A549 (cell line): ENCODE results near the gene FAM120B. TPM values are rescaled to one million over a fixed set of nuclear protein-coding genes. Genes with fewer than 3 reads are reported as not detected.

Source experiments
- ATAC-seq, 2 experiments: fragments of 200-7000 bp in 1 of 2; fragments of >200 bp in 1 of 2; cut with Nextera tagmentation in 1 of 2; cut with Tn5 transposase in 1 of 2; 3 replicates each; pipeline versions ENCODE4 v1.8.0 to v1.9.1; 2018 to 2020; ENCODE audit warnings: mild to moderate bottlenecking in 1 of 2, moderate library complexity in 1 of 2
- CTCF ChIA-PET: fragments of 300-600 bp; sonication (Branson Sonifier 250); formaldehyde crosslinking; extraction: SDS; loops from one replicate; lab custom pipeline; 2021; ENCODE audit warnings: antibody characterized with exemption, inconsistent platforms; lab: Yijun Ruan, JAX
- POLR2A ChIA-PET: fragments of 350-600 bp; formaldehyde crosslinking; extraction: SDS; loops from one replicate; lab custom pipeline; 2021; ENCODE audit warnings: antibody characterized with exemption, inconsistent platforms; lab: Yijun Ruan, JAX
- DNase-seq, 2 experiments: peaks; one replicate each; pipeline versions ENCODE4 v3.0.0 to v3.0.0-alpha.2; 2011 to 2016; ENCODE audit warnings: low read depth in 1 of 2, low spot score in 1 of 2
- FAIRE-seq: peaks from 2 replicates; lab custom pipeline; 2011; peaks lifted over from hg19 to GRCh38; lab: Jason Lieb, UNC
- H3K27ac ChIP-seq, 2 experiments: fragments of >200 bp; sonication (Bioruptor Twin); formaldehyde crosslinking; 3 replicates each; pipeline ENCODE4 v1.5.1; 2016 to 2017
- H3K4me1 ChIP-seq: fragments of >200 bp; sonication (Bioruptor Twin); formaldehyde crosslinking; 3 replicates; pipeline ENCODE4 v1.6.1; 2016
- H3K4me2 ChIP-seq: fragments of >200 bp; sonication (Bioruptor Twin); formaldehyde crosslinking; 3 replicates; pipeline ENCODE4 v1.6.1; 2016
- H3K4me3 ChIP-seq: fragments of >200 bp; sonication (Bioruptor Twin); formaldehyde crosslinking; 3 replicates; pipeline ENCODE4 v1.5.1; 2016
- H3K9me3 ChIP-seq: fragments of >200 bp; sonication (Bioruptor Twin); formaldehyde crosslinking; 3 replicates; pipeline ENCODE4 v1.6.1; 2016
- CBX2 ChIP-seq: fragments of 200-600 bp; sonication (generic); IDR thresholded peaks from 2 replicates; pipeline ENCODE4 v1.6.1; 2016; ENCODE audit warnings: low read depth, mild to moderate bottlenecking, borderline replicate concordance
- CTCF ChIP-seq: fragments of >200 bp; sonication (Bioruptor Twin); formaldehyde crosslinking; IDR thresholded peaks from 3 replicates; pipeline ENCODE4 v1.5.1; 2016
- E2F6 ChIP-seq: IDR thresholded peaks from 2 replicates; pipeline ENCODE4 v1.6.1; 2012; ENCODE audit warnings: low read depth, borderline replicate concordance
- EHF ChIP-seq: fragments of 250-450 bp; sonication (Bioruptor Pico); IDR thresholded peaks from 2 replicates; pipeline ENCODE4 v1.5.0; 2020; ENCODE audit warnings: mild to moderate bottlenecking
- EHMT2 ChIP-seq: fragments of 200-600 bp; sonication (generic); IDR thresholded peaks from 2 replicates; pipeline ENCODE4 v1.6.1; 2016; ENCODE audit warnings: antibody characterized with exemption, low read depth, mild to moderate bottlenecking, moderate library complexity
- ELK1 ChIP-seq: fragments of 150-350 bp; IDR thresholded peaks from 2 replicates; pipeline ENCODE4 v1.6.1; 2014; ENCODE audit warnings: low read depth, mild to moderate bottlenecking, low read length
- EP300 ChIP-seq, 2 experiments: fragments of >200 bp; sonication (Bioruptor Twin); formaldehyde crosslinking; IDR thresholded peaks; 2 replicates in 1 of 2; 3 replicates in 1 of 2; pipeline ENCODE4 v1.6.1; 2016 to 2017
- ESRRA ChIP-seq: fragments of 150-350 bp; IDR thresholded peaks from 2 replicates; pipeline ENCODE4 v1.6.1; 2014; ENCODE audit warnings: mild to moderate bottlenecking, low read length, borderline replicate concordance
- FOSL2 ChIP-seq, 2 experiments: fragments of 450-650 bp in 1 of 2; fragments of >200 bp in 1 of 2; sonication (Bioruptor Twin) in 1 of 2; formaldehyde crosslinking; IDR thresholded peaks; 2 replicates each; pipeline versions ENCODE4 v1.5.0 to v1.6.1; 2016 to 2020; ENCODE audit warnings: mild to moderate bottlenecking in 1 of 2, moderate library complexity in 1 of 2
- GATA3 ChIP-seq: IDR thresholded peaks from 2 replicates; pipeline ENCODE4 v1.6.1; 2012; ENCODE audit warnings: borderline replicate concordance
- HDAC2 ChIP-seq: fragments of 200-600 bp; sonication (generic); IDR thresholded peaks from 2 replicates; pipeline ENCODE4 v1.6.1; 2016
- HEYL ChIP-seq: fragments of 250-450 bp; sonication (Bioruptor Pico); IDR thresholded peaks from 2 replicates; pipeline ENCODE4 v1.8.0; 2021; ENCODE audit warnings: mild to moderate bottlenecking, moderate library complexity
- HMGXB4 ChIP-seq: fragments of 250-450 bp; sonication (Bioruptor Pico); IDR thresholded peaks from 2 replicates; pipeline ENCODE4 v1.5.0; 2021; ENCODE audit warnings: mild to moderate bottlenecking, moderate library complexity, borderline replicate concordance
- HOXA7 ChIP-seq: fragments of 250-450 bp; sonication (Bioruptor Pico); IDR thresholded peaks from 2 replicates; pipeline ENCODE4 v1.5.0; 2020; ENCODE audit warnings: mild to moderate bottlenecking, moderate library complexity
- HOXB5 ChIP-seq: fragments of 250-450 bp; sonication (Bioruptor Pico); IDR thresholded peaks from 2 replicates; pipeline ENCODE4 v1.5.0; 2020; ENCODE audit warnings: mild to moderate bottlenecking, moderate library complexity
- JUN ChIP-seq, 2 experiments: fragments of >200 bp; sonication (Bioruptor Twin); formaldehyde crosslinking; IDR thresholded peaks; 2 replicates in 1 of 2; 3 replicates in 1 of 2; pipeline ENCODE4 v1.6.1; 2016 to 2017
- KDM1A ChIP-seq: fragments of 200-600 bp; sonication (generic); IDR thresholded peaks from 2 replicates; pipeline ENCODE4 v1.6.1; 2016; ENCODE audit warnings: low read depth, mild to moderate bottlenecking
- MYC ChIP-seq: IDR thresholded peaks from 2 replicates; pipeline ENCODE4 v1.6.1; 2012; ENCODE audit warnings: mild to moderate bottlenecking, inconsistent platforms, low read length, improper control_type of control experiment, borderline replicate concordance
- NFE2L2 ChIP-seq: fragments of 150-350 bp; conservative IDR thresholded peaks from 2 replicates; pipeline ENCODE4 v1.6.1; 2014; ENCODE audit warnings: low read length
- PBX3 ChIP-seq: IDR thresholded peaks from 2 replicates; pipeline ENCODE4 v1.6.1; 2012
- RAD21 ChIP-seq, 2 experiments: fragments of >200 bp in 1 of 2; sonication (Bioruptor Twin) in 1 of 2; formaldehyde crosslinking in 1 of 2; IDR thresholded peaks in 1 of 2; conservative IDR thresholded peaks in 1 of 2; 2 replicates in 1 of 2; 3 replicates in 1 of 2; pipeline ENCODE4 v1.6.1; 2012 to 2018; ENCODE audit warnings: inconsistent platforms in 1 of 2
- RARB ChIP-seq: fragments of 250-450 bp; sonication (Bioruptor Pico); IDR thresholded peaks from 2 replicates; pipeline ENCODE4 v1.8.0; 2021; ENCODE audit warnings: mild to moderate bottlenecking, moderate library complexity
- RCOR1 ChIP-seq: fragments of 150-350 bp; IDR thresholded peaks from 2 replicates; pipeline ENCODE4 v1.6.1; 2014; ENCODE audit warnings: antibody characterized with exemption, low read length, low read depth
- ZFP36 ChIP-seq: fragments of 450-650 bp; IDR thresholded peaks from 2 replicates; pipeline ENCODE4 v1.6.1; 2014; ENCODE audit warnings: borderline replicate concordance; ENCODE audit not compliant: partially characterized antibody
- ZNF302 ChIP-seq: fragments of 250-450 bp; sonication (Bioruptor Pico); IDR thresholded peaks from 2 replicates; pipeline ENCODE4 v1.9.0; 2021; ENCODE audit warnings: inconsistent platforms, mild to moderate bottlenecking, moderate library complexity
- WGBS: methylation state at CpG from one replicate; pipeline ENCODE4 v1.1.6; 2017; ENCODE audit errors: missing lambda C conversion rate; 5-methylcytosine and 5-hydroxymethylcytosine counted together
- polyA plus RNA-seq, 4 experiments: library from polyadenylated mRNA; depleted of rRNA in 3 of 4; stranded (reverse); fragments of >200 nt; fragmentation: RNase III in 1 of 4; extraction: RNeasy Plus Mini Kit Qiagen cat#74134 plus additional on column Dnase treatment in 1 of 4; gene quantifications; 2 replicates in 3 of 4; 3 replicates in 1 of 4; pipeline ENCODE4 v1.2.3, GENCODE V29; 2011 to 2017

Gene FAM120B
- polyA plus RNA-seq, 2 of the 4 experiments (the other 2 are of a cell fraction), result 7.0 to 7.7 TPM

- no peak for ATAC-seq
- POLR2A ChIA-PET, result no interaction called here
Measured at GRCh38 chr6:170261643-170262488, 44.7 kb upstream of the FAM120B start.

GRCh38 chr6:170262489-170263088 is 44.0 kb upstream of the FAM120B start:
- 74% methylated on average over 21 of the region's 22 CpGs for WGBS
- H3K4me2 ChIP-seq, result no peak overlapping the region
- DNase-seq (no peak), ATAC-seq (no peak), FAIRE-seq (no peak)
- H3K9me3 ChIP-seq, result no peaks in the 10 kb centered on the region
- POLR2A ChIA-PET, result no interaction called here
- CTCF ChIA-PET, result interaction anchor here (0.6 kb wide), 1 partner anchor 1785 kb away, joined by 3 read pairs; no protein-coding TSS in a partner anchor
- H3K4me1 ChIP-seq, result no peaks in the 10 kb centered on the region
- no peak overlapping the region for H3K27ac ChIP-seq
- no peak overlapping the region for H3K4me3 ChIP-seq
- no peak for TF ChIP-seq RCOR1
- TF ChIP-seq ELK1, result no peak
- no peak for TF ChIP-seq E2F6
- TF ChIP-seq ESRRA, result no peak
- TF ChIP-seq ZNF302 (CRISPR knock-in tag), result no peak
- no peak for TF ChIP-seq KDM1A
- TF ChIP-seq HDAC2, result no peak

More at GRCh38 chr6:170261643-170262488, 44.7 kb upstream of the FAM120B start:
- Histone ChIP-seq H3K4me1 (no peaks in the 10 kb centered on the region), H3K27ac (no peak overlapping the region), H3K9me3 (no peaks in the 10 kb centered on the region), H3K4me2 (no peak overlapping the region), H3K4me3 (no peak overlapping the region)
- no peak for FAIRE-seq
- no peak for DNase-seq
- CTCF ChIA-PET, result no interaction called here
- no peak for TF ChIP-seq HMGXB4 (CRISPR knock-in tag)
- no peak for TF ChIP-seq PBX3
- TF ChIP-seq RAD21 (conservative IDR thresholded peaks at IDR 0.05 in 1 of 2, IDR thresholded peaks at IDR 0.05 in 1 of 2), result no peak
- no peak for TF ChIP-seq EHMT2
- TF ChIP-seq CBX2, result no peak
- TF ChIP-seq HOXA7 (CRISPR knock-in tag), result no peak
- WGBS, result 74% methylated on average over 22 of the region's 32 CpGs

- POLR2A ChIA-PET, result no interaction called here
- no peak overlapping the region for H3K4me2 ChIP-seq
- TF ChIP-seq HOXB5 (CRISPR knock-in tag) (no peak), MYC (no peak), RAD21 (conservative IDR thresholded peaks at IDR 0.05 in 1 of 2, IDR thresholded peaks at IDR 0.05 in 1 of 2) (no peak), HDAC2 (no peak), FOSL2 (IDR thresholded peaks at IDR 0.05) (no peak), FOSL2 (CRISPR knock-in tag; IDR thresholded peaks at IDR 0.05) (no peak), CTCF (no peak), ZNF302 (CRISPR knock-in tag) (no peak), CBX2 (no peak), EHF (CRISPR knock-in tag) (no peak), RARB (CRISPR knock-in tag) (no peak), GATA3 (no peak), NFE2L2 (no peak), EP300 (IDR thresholded peaks at IDR 0.05) (no peak), JUN (IDR thresholded peaks at IDR 0.05) (no peak), HEYL (CRISPR knock-in tag) (no peak), ZFP36 (no peak)
Measured at GRCh38 chr6:170263410-170263809, 43.1 kb upstream of the FAM120B start.

More at GRCh38 chr6:170263410-170263809, 43.1 kb upstream of the FAM120B start:
- CTCF ChIA-PET, result no interaction called here
- no peak overlapping the region for H3K27ac ChIP-seq
- 42% methylated on average over 8 of the region's 8 CpGs for WGBS
- DNase-seq, result no peak
- H3K9me3 ChIP-seq, result no peaks in the 10 kb centered on the region
- no peak overlapping the region for H3K4me3 ChIP-seq
- no peak for ATAC-seq
- FAIRE-seq, result no peak
- H3K4me1 ChIP-seq, result no peaks in the 10 kb centered on the region
